H9 (cell line): ENCODE measurements around the gene TRAF2. TPM values are rescaled to one million over a fixed set of nuclear protein-coding genes. Genes with fewer than 3 reads are reported as not detected.

ENCODE experiments used
- DNase-seq: peaks from one replicate; pipeline ENCODE4 v3.0.0-alpha.2; 2017
- H2AFZ ChIP-seq: one replicate; pipeline ENCODE4 v1.6.1; 2013; ENCODE audit warnings: mild to moderate bottlenecking, low read length, control low read depth, moderate library complexity
- H2AK5ac ChIP-seq: 2 replicates; pipeline ENCODE4 v1.6.1; 2013; ENCODE audit warnings: low read length, control low read depth, mixed read lengths; ENCODE audit not compliant: insufficient read length
- H2BK120ac ChIP-seq: one replicate; pipeline ENCODE4 v1.6.1; 2013; ENCODE audit warnings: low read depth, mild to moderate bottlenecking, low read length, control low read depth, inconsistent platforms; ENCODE audit not compliant: poor library complexity, severe bottlenecking
- H2BK12ac ChIP-seq: 2 replicates; pipeline ENCODE4 v1.6.1; 2013; ENCODE audit warnings: low read length, control low read depth, mixed read lengths, low read depth; ENCODE audit not compliant: insufficient read length
- H2BK15ac ChIP-seq: 2 replicates; pipeline ENCODE4 v1.6.1; 2013; ENCODE audit warnings: low read depth, low read length, control low read depth
- H2BK20ac ChIP-seq: one replicate; pipeline ENCODE4 v1.6.1; 2013; ENCODE audit warnings: low read depth, mild to moderate bottlenecking, low read length, control low read depth, inconsistent platforms; ENCODE audit not compliant: poor library complexity, severe bottlenecking
- H2BK5ac ChIP-seq: 2 replicates; pipeline ENCODE4 v1.6.1; 2013; ENCODE audit warnings: low read length, control low read depth, mixed read lengths; ENCODE audit not compliant: insufficient read length
- H3K14ac ChIP-seq: 2 replicates; pipeline ENCODE4 v1.6.1; 2013; ENCODE audit warnings: low read length, control low read depth; ENCODE audit not compliant: insufficient read depth
- H3K18ac ChIP-seq: 2 replicates; pipeline ENCODE4 v1.6.1; 2013; ENCODE audit warnings: low read depth, mild to moderate bottlenecking, mixed read lengths, low read length, control low read depth; ENCODE audit not compliant: insufficient read length
- H3K23ac ChIP-seq: 2 replicates; pipeline ENCODE4 v1.6.1; 2013; ENCODE audit warnings: low read length, control low read depth, mixed read lengths, low read depth; ENCODE audit not compliant: insufficient read length
- H3K23me2 ChIP-seq: 2 replicates; pipeline ENCODE4 v1.6.1; 2013; ENCODE audit warnings: low read depth, mild to moderate bottlenecking, mixed read lengths, low read length, control low read depth; ENCODE audit not compliant: insufficient read length, poor library complexity, severe bottlenecking
- H3K27ac ChIP-seq: 2 replicates; pipeline ENCODE4 v1.5.1; 2013; ENCODE audit warnings: low read length, control low read depth, mixed read lengths, low read depth; ENCODE audit not compliant: insufficient read length
- H3K27me3 ChIP-seq: 2 replicates; pipeline ENCODE4 v1.6.1; 2013; ENCODE audit warnings: low read length, control low read depth, inconsistent platforms; ENCODE audit not compliant: insufficient read depth
- H3K4ac ChIP-seq: 2 replicates; pipeline ENCODE4 v1.6.1; 2013; ENCODE audit warnings: low read depth, mild to moderate bottlenecking, control low read depth, inconsistent platforms, low read length, moderate library complexity
- H3K4me1 ChIP-seq: 2 replicates; pipeline ENCODE4 v1.6.1; 2013; ENCODE audit warnings: low read length, control low read depth, inconsistent platforms; ENCODE audit not compliant: insufficient read depth
- H3K4me2 ChIP-seq: 2 replicates; pipeline ENCODE4 v1.6.1; 2013; ENCODE audit warnings: low read length, control low read depth, mixed read lengths; ENCODE audit not compliant: insufficient read length, insufficient read depth
- H3K56ac ChIP-seq: 2 replicates; pipeline ENCODE4 v1.6.1; 2013; ENCODE audit warnings: low read depth, mild to moderate bottlenecking, mixed read lengths, low read length, control low read depth; ENCODE audit not compliant: insufficient read length
- H3K79me1 ChIP-seq: 2 replicates; pipeline ENCODE4 v1.6.1; 2013; ENCODE audit warnings: low read depth, mild to moderate bottlenecking, moderate library complexity, low read length, control low read depth, inconsistent platforms; ENCODE audit not compliant: insufficient read depth, poor library complexity, severe bottlenecking
- H3K79me2 ChIP-seq: 2 replicates; pipeline ENCODE4 v1.6.1; 2013; ENCODE audit warnings: low read length, control low read depth, inconsistent platforms; ENCODE audit not compliant: insufficient read depth
- H3K9ac ChIP-seq: 2 replicates; pipeline ENCODE4 v1.6.1; 2013; ENCODE audit warnings: low read length, control low read depth, mixed read lengths; ENCODE audit not compliant: insufficient read length; ENCODE audit errors: extremely low read depth
- H3K9me3 ChIP-seq: one replicate; pipeline ENCODE4 v1.6.1; 2013; ENCODE audit warnings: low read depth, low read length, inconsistent platforms; ENCODE audit not compliant: control insufficient read depth
- H3T11ph ChIP-seq: one replicate; pipeline ENCODE4 v1.6.1; 2013; ENCODE audit warnings: mild to moderate bottlenecking, low read length, control low read depth, inconsistent platforms
- H4K20me1 ChIP-seq: one replicate; pipeline ENCODE4 v1.6.1; 2013; ENCODE audit not compliant: control insufficient read depth, insufficient read length, insufficient read depth
- H4K5ac ChIP-seq: 2 replicates; pipeline ENCODE4 v1.6.1; 2013; ENCODE audit warnings: low read depth, mild to moderate bottlenecking, mixed read lengths, low read length, control low read depth; ENCODE audit not compliant: insufficient read length
- H4K8ac ChIP-seq: replicated peaks from 2 replicates; pipeline ENCODE4 v1.6.1; 2013; ENCODE audit warnings: low read length, control low read depth, mixed read lengths, low read depth; ENCODE audit not compliant: insufficient read length
- H4K91ac ChIP-seq: 2 replicates; pipeline ENCODE4 v1.6.1; 2013; ENCODE audit warnings: low read depth, mild to moderate bottlenecking, moderate library complexity, mixed read lengths, low read length, control low read depth; ENCODE audit not compliant: insufficient read length
- H3K27ac Mint-ChIP-seq, 3 experiments: 2 replicates in 2 of 3; 3 replicates in 1 of 3; pipeline ENCODE4 v1.8.0; 2020 to 2021; ENCODE audit warnings: mixed read lengths in 3 of 3, mild to moderate bottlenecking in 1 of 3, moderate library complexity in 1 of 3
- H3K27me3 Mint-ChIP-seq: 2 replicates; pipeline ENCODE4 v1.8.0; 2021; ENCODE audit warnings: low read depth, mild to moderate bottlenecking, moderate library complexity, mixed read lengths
- H3K36me3 Mint-ChIP-seq, 3 experiments: 2 replicates in 2 of 3; 3 replicates in 1 of 3; pipeline ENCODE4 v1.8.0; 2020 to 2021; ENCODE audit warnings: low read depth in 3 of 3, mixed read lengths in 3 of 3; ENCODE audit not compliant: insufficient read depth in 1 of 3
- H3K4me1 Mint-ChIP-seq, 2 experiments: 2 replicates each; pipeline ENCODE4 v1.8.0; 2020; ENCODE audit warnings: mixed read lengths in 2 of 2
- H3K4me3 Mint-ChIP-seq, 2 experiments: 2 replicates in 1 of 2; 3 replicates in 1 of 2; pipeline ENCODE4 v1.8.0; 2020 to 2021; ENCODE audit warnings: mild to moderate bottlenecking in 2 of 2, mixed read lengths in 2 of 2, moderate library complexity in 1 of 2
- H3K9me3 Mint-ChIP-seq, 2 experiments: 2 replicates in 1 of 2; 3 replicates in 1 of 2; pipeline ENCODE4 v1.8.0; 2020; ENCODE audit warnings: mild to moderate bottlenecking in 2 of 2, mixed read lengths in 2 of 2, moderate library complexity in 1 of 2
- WGBS: extraction: QIAGEN DNeasy Blood & Tissue Kit; methylation state at CpG from one replicate; pipeline ENCODE4 v1.1.7; 2013; ENCODE audit warnings: missing lambda C conversion rate, low lambda C conversion rate, mixed read lengths; ENCODE audit not compliant: insufficient read length; ENCODE audit errors: extremely low coverage; 5-methylcytosine and 5-hydroxymethylcytosine counted together
- total RNA-seq: library from RNA; stranded (reverse); gene quantifications from 2 replicates; pipeline ENCODE4 v1.2.1, GENCODE V29; 2021
- TF ChIP-seq, protein P1 (sequence below): fragments of 200-600 bp; sonication (generic); conservative IDR thresholded peaks from 3 replicates; pipeline ENCODE4 v1.8.0; 2021; ENCODE audit warnings: antibody characterized with exemption, mild to moderate bottlenecking

TRAF2 gene
- total RNA-seq, 1 experiment from 2014 or later: 48.8 TPM

DNA sequence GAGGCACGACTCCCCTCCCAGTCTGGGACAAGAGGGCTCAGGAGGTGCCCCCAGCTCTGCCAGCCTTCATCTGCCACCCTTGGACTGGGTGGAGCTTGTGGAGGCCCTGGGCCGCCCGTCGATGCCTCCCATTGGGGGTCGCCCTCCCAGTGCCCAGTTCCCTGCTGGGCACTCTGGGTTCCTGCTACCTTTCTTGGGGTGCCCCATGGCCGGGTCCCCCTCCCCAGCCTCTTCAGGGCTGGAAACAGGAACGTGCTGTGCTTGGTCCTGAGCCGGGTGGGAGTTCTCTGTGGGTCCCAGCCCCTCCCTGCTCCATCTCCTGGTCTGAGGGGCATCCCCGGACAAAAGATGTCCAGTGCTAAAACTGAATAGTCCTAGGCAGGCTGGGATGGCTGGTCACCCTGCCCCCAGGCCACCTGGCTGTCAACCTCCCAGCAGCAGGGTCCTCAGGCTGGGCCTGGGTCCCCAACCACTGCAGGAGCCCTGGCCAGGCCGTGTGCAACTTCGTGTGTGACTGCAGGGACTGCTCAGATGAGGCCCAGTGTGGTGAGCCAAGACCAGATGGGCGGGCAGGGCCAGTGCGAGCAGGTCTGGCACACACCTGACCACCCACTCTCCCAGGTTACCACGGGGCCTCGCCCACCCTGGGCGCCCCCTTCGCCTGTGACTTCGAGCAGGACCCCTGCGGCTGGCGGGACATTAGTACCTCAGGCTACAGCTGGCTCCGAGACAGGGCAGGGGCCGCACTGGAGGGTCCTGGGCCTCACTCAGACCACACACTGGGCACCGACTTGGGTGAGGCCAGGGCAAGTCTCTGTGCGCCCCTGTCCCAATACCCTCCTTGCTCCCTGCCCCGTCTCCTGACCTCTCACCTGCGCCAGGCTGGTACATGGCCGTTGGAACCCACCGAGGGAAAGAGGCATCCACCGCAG lies 33.4 kb upstream of the TRAF2 start:
- Mint-ChIP-seq H3K4me3 (no peak overlapping the region), H3K4me1 (peaks cover 2 to 5% of the 10 kb centered on the region in 2 experiments; a peak in 3 of 4 replicates), H3K36me3 (peaks cover 0 to 12% (median 10%) of the 10 kb centered on the region in 3 experiments; a peak in 4 of 7 replicates), H3K9me3 (no peaks in the 10 kb centered on the region), H3K27ac (no peak overlapping the region), H3K27me3 (peaks cover 2% of the 10 kb centered on the region)
- Histone ChIP-seq H4K91ac (no peak overlapping the region), H3T11ph (no peak overlapping the region), H3K79me2 (no peaks in the 10 kb centered on the region), H3K9me3 (no peaks in the 10 kb centered on the region), H3K56ac (no peak overlapping the region), H3K9ac (no peak overlapping the region), H3K4ac (no peak overlapping the region), H4K20me1 (no peaks in the 10 kb centered on the region), H2BK5ac (no peak overlapping the region), H3K27ac (no peak overlapping the region), H3K79me1 (no peaks in the 10 kb centered on the region), H4K5ac (no peak overlapping the region), H2BK20ac (no peak overlapping the region), H2BK12ac (no peak overlapping the region), H3K14ac (no peak overlapping the region; the same call in 1 of the 2 replicates), H3K4me2 (no peak overlapping the region), H3K23me2 (peaks cover 3% of the 10 kb centered on the region), H2BK15ac (no peak overlapping the region), H2AK5ac (no peak overlapping the region), H3K23ac (no peak overlapping the region), H2BK120ac (no peak overlapping the region), H3K18ac (no peak overlapping the region), H3K4me1 (no peaks in the 10 kb centered on the region), H4K8ac (no peak overlapping the region), H3K27me3 (no peaks in the 10 kb centered on the region), H2AFZ (no peak overlapping the region)
- no peak for DNase-seq
- WGBS: no CpG with 5 or more reads among the region's 29 CpGs
- TF ChIP-seq, protein P1, sequence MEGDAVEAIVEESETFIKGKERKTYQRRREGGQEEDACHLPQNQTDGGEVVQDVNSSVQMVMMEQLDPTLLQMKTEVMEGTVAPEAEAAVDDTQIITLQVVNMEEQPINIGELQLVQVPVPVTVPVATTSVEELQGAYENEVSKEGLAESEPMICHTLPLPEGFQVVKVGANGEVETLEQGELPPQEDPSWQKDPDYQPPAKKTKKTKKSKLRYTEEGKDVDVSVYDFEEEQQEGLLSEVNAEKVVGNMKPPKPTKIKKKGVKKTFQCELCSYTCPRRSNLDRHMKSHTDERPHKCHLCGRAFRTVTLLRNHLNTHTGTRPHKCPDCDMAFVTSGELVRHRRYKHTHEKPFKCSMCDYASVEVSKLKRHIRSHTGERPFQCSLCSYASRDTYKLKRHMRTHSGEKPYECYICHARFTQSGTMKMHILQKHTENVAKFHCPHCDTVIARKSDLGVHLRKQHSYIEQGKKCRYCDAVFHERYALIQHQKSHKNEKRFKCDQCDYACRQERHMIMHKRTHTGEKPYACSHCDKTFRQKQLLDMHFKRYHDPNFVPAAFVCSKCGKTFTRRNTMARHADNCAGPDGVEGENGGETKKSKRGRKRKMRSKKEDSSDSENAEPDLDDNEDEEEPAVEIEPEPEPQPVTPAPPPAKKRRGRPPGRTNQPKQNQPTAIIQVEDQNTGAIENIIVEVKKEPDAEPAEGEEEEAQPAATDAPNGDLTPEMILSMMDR: no peak
